Activated T-helper 9 cell treated with anti-CD3 and anti-CD28 coated beads, Interleukin-2, amount 50 U/mL, for 16 hours (primary cell): Measurements from ENCODE around the gene ARHGEF25.
"Not testable (repeated sequence)": the region's sequence is repeated elsewhere in the genome, so short reads cannot be mapped to it uniquely, and the experiment has no call there.

Source experiments
- DNase-seq: peaks from one replicate; pipeline ENCODE4 v3.0.0-alpha.2; 2020; ENCODE audit warnings: low read depth

Gene ARHGEF25

DNA sequence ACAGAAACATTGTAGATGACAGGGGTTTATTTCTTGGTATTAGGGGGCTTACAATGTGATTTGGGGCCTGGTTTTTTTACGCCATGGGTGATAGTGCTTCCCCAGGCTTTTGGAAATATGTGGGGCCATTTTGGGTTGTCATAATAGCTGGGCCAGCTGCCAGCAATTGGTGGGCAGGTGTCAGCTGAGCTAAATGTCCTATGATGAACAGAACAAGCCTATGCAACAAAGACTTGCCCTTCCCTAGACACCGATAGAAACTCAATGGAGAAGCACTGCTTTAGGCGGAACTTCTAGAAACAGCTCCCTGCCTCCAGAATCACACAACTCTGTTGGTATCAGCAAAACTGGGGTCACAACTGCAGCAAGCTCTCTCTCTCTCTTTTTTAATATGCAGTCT, 26.9 kb downstream of the ARHGEF25 start:
- no peak for DNase-seq

DNA sequence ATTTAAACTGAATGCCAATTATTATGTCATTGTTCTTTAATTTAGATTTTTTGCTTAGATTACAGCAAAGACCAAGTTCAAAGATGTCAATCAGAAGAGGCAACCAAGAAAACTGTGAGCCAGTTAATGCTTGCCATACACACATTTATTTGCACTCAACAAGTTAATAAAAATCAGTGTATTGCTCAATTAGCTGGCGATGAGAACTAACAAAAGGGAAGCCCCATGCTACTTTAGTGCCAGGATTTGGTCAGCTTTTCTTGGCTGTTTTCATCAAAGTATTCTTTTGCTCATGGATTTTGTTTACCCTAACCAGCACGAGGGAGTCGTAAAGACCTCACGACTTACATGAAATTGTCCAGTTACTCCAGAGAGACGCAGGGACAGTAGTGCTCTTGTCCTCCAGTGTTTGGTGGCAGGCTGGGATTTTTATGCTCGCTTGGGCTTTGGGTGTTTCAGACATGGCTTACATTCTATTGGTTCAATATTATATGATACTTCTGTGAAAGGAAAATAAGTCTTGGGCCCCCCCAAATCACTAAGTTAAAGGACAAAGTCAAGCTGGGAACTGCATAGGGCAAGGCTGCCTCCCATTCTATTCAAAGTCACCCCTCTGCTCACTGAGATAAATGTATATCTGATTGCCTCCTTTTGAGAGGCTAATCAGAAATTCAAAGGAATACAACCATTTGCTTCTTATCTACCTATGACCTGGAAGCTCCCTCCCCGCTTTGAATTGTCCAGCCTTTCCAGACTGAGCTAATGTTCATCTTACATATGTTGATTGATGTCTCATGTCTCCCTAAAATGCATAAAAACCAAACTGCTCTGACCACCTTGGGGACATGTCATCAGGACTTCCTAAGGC, 29.2 kb downstream of the ARHGEF25 start:
- DNase-seq: no peak

DNA sequence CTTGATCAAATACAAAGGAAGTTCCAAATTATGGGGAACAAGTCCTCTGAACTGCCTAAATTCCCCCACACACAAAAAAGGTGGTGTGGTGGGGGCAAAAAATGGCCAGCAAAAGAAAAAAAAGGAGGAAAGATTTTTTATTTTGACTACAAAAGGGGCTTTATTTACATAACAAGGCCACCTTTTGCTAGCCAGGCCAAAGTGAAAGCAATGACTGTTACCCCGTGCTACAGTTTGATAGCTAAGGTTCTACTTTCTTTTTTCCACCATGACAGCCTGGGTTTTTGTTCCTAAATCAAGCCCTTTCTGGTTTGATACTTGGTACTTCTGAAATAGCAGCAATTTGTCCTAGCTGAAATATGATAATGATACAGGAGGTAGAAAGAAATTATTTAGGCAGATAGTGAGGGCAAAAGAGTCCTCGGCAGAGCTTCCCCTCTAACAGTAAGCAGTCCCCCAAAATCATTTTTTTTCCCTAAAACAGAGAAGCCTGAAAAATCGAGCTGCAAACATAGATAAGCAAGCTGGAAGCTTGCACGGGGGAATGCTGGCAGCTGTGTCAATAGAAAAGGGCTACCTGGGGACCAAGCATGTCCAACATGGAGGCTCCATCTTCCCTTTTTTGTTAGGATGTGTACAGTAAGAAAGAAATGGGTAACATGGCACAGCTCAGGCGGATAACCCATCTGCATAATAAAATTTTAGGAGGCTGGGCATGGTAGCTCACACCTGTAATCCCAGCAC, 30.6 kb downstream of the ARHGEF25 start:
- no peak for DNase-seq

DNA sequence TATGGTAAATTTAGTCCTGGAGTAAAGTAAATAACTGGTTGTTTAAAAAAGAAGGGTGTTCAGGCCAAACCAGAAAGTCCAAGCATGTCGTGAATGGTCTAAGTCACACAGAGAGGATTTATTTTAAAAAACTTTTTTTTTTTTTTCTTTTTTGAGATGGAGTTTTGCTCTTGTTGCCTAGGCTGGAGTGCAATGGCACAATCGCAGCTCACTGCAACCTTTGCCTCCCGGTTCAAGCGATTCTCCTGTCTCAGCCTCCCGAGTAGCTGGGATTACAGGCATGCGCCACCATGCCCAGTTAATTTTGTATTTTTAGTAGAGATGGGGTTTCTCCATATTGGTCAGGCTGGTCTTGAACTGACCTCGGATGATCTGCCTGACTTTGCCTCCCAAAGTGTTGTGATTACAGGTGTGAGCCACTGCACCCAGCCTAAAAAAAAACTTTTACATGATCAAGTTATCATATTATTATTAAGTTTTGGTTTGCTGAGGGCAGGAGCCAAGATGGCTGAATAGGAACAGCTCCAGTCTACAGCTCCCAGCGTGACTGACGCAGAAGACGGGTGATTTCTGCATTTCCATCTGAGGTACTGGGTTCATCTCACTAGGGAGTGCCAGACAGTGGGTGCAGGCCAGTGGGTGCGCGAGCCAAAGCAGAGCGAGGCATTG, 34.9 kb downstream of the ARHGEF25 start:
- DNase-seq: not testable (repeated sequence)

DNA sequence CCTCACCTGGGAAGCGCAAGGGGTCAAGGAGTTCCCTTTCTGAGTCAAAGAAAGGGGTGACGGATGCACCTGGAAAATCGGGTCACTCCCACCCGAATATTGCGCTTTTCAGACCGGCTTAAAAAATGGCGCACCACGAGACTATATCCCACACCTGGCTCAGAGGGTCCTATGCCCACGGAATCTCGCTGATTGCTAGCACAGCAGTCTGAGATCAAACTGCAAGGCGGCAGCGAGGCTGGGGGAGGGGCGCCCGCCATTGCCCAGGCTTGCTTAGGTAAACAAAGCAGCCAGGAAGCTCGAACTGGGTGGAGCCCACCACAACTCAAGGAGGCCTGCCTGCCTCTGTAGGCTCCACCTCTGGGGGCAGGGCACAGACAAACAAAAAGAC, 35.4 kb downstream of the ARHGEF25 start:
- not testable (repeated sequence) for DNase-seq

DNA sequence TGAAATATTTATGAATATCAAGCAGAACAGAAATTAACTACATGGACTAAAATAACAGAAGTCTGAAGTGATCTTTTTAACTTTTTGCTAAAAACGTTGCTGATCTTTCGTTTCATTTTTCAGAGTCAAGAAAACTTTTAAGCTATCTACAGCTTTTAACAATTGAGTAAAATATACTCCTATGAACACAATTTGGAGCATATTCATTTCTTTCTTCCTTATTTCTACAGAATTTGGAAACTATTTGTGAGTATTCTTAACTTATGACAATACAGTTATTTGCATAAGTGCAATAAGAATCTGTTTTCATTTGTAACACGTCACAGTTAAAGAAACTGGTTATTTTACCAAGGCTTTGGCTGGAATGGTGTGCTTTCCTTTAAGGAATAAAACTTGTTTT, 42.8 kb downstream of the ARHGEF25 start:
- no peak for DNase-seq

DNA sequence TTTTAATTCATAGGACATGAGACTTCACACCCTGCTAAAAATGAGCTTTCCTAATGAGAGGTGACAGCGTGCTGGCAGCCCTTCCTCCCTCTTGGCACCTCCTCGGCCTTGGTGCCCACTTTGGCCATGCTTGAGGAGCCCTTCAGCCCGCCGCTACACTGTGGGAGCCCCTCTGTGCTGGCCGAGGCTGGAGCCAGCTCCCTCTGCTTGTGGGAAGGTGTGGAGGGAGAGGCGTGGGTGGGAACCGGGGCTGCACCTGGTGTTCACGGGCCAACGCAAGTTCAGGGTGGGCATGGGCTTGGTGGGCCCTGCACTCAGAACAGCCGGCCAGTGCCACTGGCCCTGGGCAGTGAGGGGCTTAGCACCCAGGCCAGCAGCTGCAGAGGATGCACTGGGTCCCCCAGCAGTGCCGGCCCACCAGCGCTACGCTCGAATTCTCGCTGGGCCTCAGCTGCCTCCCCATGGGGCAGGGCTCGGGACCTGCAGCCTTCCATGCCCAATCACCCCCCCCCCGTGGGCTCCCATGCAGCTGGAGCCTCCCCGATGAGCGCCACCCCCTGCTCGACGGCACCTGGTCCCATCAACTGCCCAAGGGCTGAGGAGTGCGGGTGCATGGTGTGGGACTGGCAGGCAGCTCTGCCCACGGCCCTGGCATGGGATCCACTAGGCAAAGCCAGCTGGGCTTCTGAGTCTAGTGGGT, 44.5 kb downstream of the ARHGEF25 start:
- no peak for DNase-seq

DNA sequence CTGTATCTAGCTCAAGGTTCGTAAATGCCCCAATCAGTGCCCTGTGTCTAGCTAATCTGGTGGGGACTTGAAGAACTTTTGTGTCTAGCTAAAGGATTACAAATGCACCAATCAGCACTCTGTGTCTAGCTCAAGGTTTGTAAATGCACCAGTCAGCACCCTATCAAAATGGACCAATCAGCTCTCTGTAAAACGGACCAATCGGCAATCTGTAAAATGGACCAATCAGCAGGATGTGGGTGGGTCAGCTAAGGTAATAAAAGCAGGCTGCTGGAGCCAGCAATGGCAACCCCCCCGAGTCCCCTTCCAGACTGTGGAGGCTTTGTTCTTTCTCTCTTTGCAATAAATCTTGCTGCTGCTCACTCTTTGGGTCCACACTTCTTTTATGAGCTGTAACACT, 45.2 kb downstream of the ARHGEF25 start:
- DNase-seq: not testable (repeated sequence)

DNA sequence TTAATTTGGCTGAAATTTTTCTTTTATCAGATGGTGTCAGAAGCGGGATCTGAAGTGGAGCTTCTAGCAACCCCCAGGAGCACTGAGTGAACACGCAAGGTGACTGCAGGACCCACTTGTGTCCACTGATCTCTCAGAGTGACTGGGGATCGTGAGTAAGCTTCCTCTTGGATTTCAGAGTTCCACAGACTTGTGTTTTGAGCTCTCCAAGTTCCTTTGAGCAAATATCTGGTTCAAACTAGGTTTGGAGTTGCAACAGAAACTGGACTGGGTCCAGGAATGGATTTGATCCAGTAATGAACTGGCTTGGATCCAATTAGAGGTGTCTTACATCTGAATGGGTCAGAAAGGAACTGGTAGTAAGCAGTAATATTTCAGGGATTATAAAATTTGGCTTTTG, 46.5 kb downstream of the ARHGEF25 start:
- no peak for DNase-seq

DNA sequence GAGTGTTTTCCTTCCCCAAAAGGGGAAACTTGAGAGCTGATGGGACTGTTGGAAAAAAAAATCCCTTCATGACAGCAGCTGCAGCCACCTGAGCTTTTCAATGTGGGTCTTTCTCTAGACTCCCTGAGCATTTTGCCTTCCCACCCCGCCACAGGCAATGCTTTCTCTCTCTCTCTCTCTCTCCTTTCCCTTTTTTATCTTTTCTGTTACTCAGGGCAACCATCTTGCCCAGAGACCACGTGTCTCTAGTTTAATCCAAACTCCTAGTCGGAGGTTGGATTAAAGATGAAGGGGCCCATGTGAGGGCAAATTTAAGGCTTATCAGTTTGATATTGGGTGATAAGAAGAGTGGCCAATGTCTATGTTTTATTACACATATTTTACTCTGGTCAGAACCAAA, 47.7 kb downstream of the ARHGEF25 start:
- no peak for DNase-seq

DNA sequence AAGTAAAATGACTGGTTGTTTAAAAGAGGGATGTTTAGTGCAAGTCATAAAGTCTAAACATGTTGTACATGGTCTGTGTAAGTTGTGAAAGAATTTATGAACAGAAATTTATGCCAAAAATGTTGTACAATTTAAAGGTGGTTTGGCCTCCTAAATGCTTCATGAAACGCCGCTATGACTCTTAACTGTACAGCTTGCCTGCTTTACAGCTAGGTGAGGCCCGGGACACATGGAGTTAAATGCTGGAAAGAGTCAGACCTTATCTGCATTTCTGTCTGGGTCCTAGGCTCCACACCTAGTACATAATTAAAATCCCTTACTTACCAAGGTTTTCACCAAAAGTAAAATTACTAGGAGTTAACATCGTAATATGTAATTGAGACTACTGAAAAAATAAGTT, 50.1 kb downstream of the ARHGEF25 start:
- no peak for DNase-seq

DNA sequence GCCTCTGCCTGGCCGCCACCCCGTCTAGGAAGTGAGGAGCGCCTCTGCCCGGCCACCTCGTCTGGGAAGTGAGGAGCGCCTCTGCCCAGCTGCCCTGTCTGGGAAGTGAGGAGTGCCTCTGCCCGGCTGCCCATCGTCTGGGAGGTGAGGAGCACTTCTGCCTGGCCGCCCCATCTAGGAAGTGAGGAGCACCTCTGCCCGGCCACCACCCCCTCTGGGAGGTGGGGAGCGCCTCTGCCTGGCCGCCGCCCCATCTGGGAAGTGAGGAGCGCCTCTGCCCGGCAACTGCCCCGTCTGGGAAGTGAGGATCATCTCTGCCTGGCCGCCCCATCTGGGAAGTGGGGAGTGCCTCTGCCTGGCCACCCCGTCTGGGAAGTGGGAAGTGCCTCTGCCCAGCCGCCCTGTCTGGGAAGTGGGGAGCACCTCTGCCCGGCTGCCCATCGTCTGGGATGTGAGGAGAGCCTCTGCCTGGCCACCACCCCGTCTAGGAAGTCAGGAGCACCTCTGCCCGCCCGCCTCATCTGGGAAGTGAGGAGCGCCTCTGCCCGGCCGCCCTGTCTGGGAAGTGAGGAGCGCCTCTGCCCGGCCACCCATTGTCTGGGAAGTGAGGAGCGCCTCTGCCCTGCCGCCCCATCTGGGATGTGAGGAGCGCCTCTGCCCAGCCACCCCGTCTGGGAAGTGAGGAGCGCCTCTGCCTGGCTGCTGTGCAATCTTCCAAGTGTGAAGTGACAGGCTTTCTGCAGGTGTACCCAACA, 54.0 kb downstream of the ARHGEF25 start:
- not testable (repeated sequence) for DNase-seq
